GM18951 (cell line): ENCODE measurements around the gene KCTD7.

ENCODE experiments used
- POLR2A ChIP-seq: IDR thresholded peaks from 4 replicates; pipeline ENCODE4 v1.6.1; 2011; ENCODE audit warnings: mild to moderate bottlenecking; ENCODE audit not compliant: insufficient read length, insufficient read depth; ENCODE audit errors: extremely low read depth
- in situ Hi-C: fragments of 300-500 bp; cut with MboI; formaldehyde crosslinking; loops from one replicate; pipeline ENCODE4 v1.12.0; 2022; ENCODE audit warnings: low sequenced_read_pairs, mixed read lengths, inconsistent platforms; ENCODE audit not compliant: unreplicated experiment

The KCTD7 gene

GRCh38 chr7:66693331-66693730 lies 64.7 kb downstream of the KCTD7 start:
- TF ChIP-seq POLR2A: no peak
- in situ Hi-C loops: no loop called here
